ENCODE measurements around the gene FHOD3. TPM values are rescaled to one million over a fixed set of nuclear protein-coding genes. Genes with fewer than 3 reads are reported as not detected.

FHOD3 gene
- total RNA-seq, 4 donors from 2014 or later, result 0.26 to 13.8 (median 4.9) TPM; not detected in 1

DNA sequence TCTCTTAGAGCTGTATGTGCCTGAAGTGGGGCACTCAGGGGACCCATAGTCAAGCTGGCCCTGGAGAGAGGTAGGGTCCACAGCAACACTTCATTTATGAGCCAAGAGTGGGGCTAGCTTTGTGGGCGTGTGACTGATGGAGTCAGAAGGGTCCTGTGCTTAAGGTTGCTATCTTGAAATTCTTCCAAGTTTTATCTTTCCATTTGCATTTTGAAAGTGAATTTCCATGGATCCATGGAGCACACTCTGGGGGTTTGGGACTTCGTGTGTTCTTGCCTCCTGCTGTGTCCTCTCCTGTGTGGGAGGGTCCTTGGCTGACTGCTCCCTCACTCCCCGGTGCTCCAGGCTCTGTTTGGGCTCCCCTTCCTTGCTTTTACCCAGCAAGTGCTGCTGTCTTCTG lies 50.8 kb downstream of the FHOD3 start:
- H3K36me3 ChIP-seq, result no peaks in the 10 kb centered on the region
- H3K4me1 ChIP-seq, result no peaks in the 10 kb centered on the region
- TF ChIP-seq, protein P1, sequence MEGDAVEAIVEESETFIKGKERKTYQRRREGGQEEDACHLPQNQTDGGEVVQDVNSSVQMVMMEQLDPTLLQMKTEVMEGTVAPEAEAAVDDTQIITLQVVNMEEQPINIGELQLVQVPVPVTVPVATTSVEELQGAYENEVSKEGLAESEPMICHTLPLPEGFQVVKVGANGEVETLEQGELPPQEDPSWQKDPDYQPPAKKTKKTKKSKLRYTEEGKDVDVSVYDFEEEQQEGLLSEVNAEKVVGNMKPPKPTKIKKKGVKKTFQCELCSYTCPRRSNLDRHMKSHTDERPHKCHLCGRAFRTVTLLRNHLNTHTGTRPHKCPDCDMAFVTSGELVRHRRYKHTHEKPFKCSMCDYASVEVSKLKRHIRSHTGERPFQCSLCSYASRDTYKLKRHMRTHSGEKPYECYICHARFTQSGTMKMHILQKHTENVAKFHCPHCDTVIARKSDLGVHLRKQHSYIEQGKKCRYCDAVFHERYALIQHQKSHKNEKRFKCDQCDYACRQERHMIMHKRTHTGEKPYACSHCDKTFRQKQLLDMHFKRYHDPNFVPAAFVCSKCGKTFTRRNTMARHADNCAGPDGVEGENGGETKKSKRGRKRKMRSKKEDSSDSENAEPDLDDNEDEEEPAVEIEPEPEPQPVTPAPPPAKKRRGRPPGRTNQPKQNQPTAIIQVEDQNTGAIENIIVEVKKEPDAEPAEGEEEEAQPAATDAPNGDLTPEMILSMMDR (IDR thresholded peaks at IDR 0.05), result no peak
- no peak for TF ChIP-seq POLR2A (IDR thresholded peaks at IDR 0.05)
- no peaks in the 10 kb centered on the region for H3K9me3 ChIP-seq
- intact Hi-C loops (cut with DNase I; ENCODE audit: low total_unique reads), result no loop called here
- no peak overlapping the region for H3K4me3 ChIP-seq
- H3K27ac ChIP-seq, result no peak overlapping the region
- H3K27me3 ChIP-seq, result no peaks in the 10 kb centered on the region
- DNase-seq, result no peak

DNA sequence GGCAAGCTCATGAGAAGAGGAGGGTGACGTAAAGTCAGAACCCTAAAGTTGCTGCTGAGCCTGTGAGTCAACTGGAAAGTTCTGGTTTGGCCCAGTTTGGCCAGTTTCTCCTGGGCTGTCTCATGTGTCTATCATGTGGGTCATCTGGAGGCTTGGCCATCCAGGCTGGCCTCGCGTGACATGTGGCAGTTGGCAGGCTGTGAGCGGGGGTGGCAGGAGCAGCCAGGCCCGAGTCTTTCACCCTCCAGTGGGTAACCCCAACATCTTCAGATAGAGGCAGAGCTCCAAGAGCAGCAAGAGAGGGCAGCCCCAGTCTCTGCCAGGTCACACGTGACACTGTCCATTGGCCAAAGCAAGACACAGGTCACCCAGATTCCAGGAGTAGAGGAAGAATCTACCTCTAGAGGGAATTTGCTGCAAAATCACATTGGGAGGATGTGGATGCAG lies 51.5 kb downstream of the FHOD3 start:
- TF ChIP-seq, protein P1 (IDR thresholded peaks at IDR 0.05), result no peak
- TF ChIP-seq POLR2A (IDR thresholded peaks at IDR 0.05), result no peak
- Histone ChIP-seq H3K4me3 (no peak overlapping the region), H3K36me3 (no peaks in the 10 kb centered on the region), H3K27me3 (no peaks in the 10 kb centered on the region), H3K9me3 (no peaks in the 10 kb centered on the region), H3K27ac (no peak overlapping the region), H3K4me1 (no peaks in the 10 kb centered on the region)
- intact Hi-C loops (cut with DNase I; ENCODE audit: low total_unique reads), result no loop called here
- no peak for DNase-seq

DNA sequence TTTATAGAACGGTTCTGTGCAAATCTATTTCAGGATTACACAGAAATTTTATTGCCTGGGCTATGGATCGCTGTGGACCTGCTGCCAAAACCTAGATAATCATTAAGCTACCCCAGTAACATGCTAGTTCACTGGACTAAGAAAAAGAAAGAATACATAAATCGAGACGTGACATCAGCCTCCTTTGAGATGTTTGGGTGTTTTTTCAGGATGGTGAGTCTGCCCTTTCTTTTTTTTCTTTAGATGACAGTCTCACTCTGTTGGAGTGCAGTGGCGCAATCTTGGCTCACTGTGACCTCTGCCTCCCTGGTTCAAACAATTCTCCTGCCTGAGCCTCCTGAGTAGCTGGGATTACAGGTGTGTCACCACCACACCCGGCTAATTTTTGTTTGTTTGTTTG lies 52.0 kb downstream of the FHOD3 start:
- no peak overlapping the region for H3K4me3 ChIP-seq
- H3K27me3 ChIP-seq, result no peaks in the 10 kb centered on the region
- intact Hi-C loops (cut with DNase I; ENCODE audit: low total_unique reads), result no loop called here
- no peak for DNase-seq
- H3K27ac ChIP-seq, result no peak overlapping the region
- H3K36me3 ChIP-seq, result no peaks in the 10 kb centered on the region
- TF ChIP-seq, protein P1 (IDR thresholded peaks at IDR 0.05), result no peak
- no peak for TF ChIP-seq POLR2A (IDR thresholded peaks at IDR 0.05)
- no peaks in the 10 kb centered on the region for H3K4me1 ChIP-seq
- no peaks in the 10 kb centered on the region for H3K9me3 ChIP-seq

DNA sequence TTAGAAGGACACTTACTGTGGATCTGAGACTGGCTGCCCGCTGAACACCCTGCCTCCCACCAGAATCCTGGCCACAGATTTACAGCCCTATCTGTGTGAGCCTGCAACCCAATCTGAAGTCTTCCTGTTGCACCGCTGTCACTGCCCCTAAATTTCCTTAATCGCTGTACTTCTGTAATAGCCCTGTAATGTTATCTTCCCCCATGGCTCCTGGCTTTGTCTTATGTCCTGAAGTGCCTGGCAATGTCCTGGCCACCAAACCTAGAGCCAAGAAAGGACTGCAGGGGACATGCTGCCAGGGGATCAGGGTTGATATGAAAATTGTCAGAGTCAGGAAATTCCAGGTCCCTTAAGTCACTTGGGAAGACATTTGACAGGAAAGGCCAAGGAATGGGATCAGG lies 52.7 kb downstream of the FHOD3 start:
- Histone ChIP-seq H3K4me3 (no peak overlapping the region), H3K27me3 (no peaks in the 10 kb centered on the region), H3K27ac (no peak overlapping the region), H3K9me3 (no peaks in the 10 kb centered on the region), H3K36me3 (no peaks in the 10 kb centered on the region), H3K4me1 (no peaks in the 10 kb centered on the region)
- intact Hi-C loops (cut with DNase I; ENCODE audit: low total_unique reads), result no loop called here
- TF ChIP-seq, protein P1 (IDR thresholded peaks at IDR 0.05), result no peak
- TF ChIP-seq POLR2A (IDR thresholded peaks at IDR 0.05), result no peak
- no peak for DNase-seq

DNA sequence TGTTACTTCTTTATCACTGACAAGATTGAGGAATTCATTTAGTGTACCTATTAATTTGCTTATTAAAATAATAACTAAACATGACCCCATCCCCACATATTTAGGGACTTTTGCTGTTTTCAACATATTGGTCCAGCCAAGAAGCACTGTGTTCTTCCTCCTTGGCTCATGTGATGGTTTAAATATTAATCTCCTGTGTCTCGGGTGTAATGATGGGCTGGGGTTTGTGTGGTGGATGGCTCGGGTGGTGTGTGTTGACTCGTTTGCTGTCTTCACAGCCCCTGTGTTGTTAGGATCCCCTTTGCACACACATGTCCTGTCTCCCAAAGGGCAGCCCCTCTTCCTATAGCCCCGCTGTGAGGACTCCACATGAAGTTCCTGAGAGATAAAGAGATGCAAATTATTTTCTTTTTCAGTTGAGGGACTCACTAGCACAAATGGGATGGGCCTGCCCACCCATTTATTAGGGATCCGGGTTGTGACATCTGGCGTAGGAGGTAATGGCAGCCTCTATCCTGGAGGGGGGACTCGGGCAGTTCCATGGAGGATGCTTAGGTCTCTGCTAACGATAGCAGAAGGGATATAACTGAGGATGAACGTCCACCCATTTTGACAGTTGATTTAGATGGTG lies 53.4 kb downstream of the FHOD3 start:
- Histone ChIP-seq H3K4me1 (no peaks in the 10 kb centered on the region), H3K27ac (no peak overlapping the region), H3K27me3 (no peaks in the 10 kb centered on the region), H3K9me3 (no peaks in the 10 kb centered on the region), H3K36me3 (no peaks in the 10 kb centered on the region), H3K4me3 (no peak overlapping the region)
- TF ChIP-seq, protein P1 (IDR thresholded peaks at IDR 0.05), result no peak
- TF ChIP-seq POLR2A (IDR thresholded peaks at IDR 0.05), result no peak
- DNase-seq, result no peak
- intact Hi-C loops (cut with DNase I; ENCODE audit: low total_unique reads), result no loop called here

All from uterus (tissue), 4 donors.